CD14-positive monocyte (primary cell): ENCODE measurements around the gene PPFIBP1. TPM values are rescaled to one million over a fixed set of nuclear protein-coding genes. Genes with fewer than 3 reads are reported as not detected.
"Not testable (repeated sequence)": the region's sequence is repeated elsewhere in the genome, so short reads cannot be mapped to it uniquely, and the experiment has no call there.

Source experiments
- DNase-seq, 3 donors: peaks; one replicate each; pipeline ENCODE4 v3.0.0-alpha.2; 2011 to 2022
- H2AFZ ChIP-seq: 2 replicates; pipeline ENCODE4 v1.6.0; 2012; ENCODE audit warnings: mild to moderate bottlenecking, low read depth, low read length, inconsistent platforms; ENCODE audit not compliant: insufficient read depth, poor library complexity, severe bottlenecking
- H3K27ac ChIP-seq, 2 donors: 1 replicate in 1 of 2; 2 replicates in 1 of 2; pipeline ENCODE4 v1.5.1; 2012 to 2013; ENCODE audit warnings: low read length in 2 of 2, control low read depth in 1 of 2, inconsistent platforms in 1 of 2, low read depth in 1 of 2, mild to moderate bottlenecking in 1 of 2
- H3K27me3 ChIP-seq, 2 donors: one replicate each; pipeline versions ENCODE4 v1.6.0 to v1.6.1; 2011 to 2013; ENCODE audit warnings: low read length in 2 of 2; ENCODE audit not compliant: control insufficient read depth in 2 of 2, insufficient read depth in 2 of 2
- H3K36me3 ChIP-seq, 2 donors: replicated peaks in 1 of 2; 1 replicate in 1 of 2; 2 replicates in 1 of 2; pipeline versions ENCODE4 v1.5.1 to v1.6.1; 2012 to 2013; ENCODE audit warnings: low read length in 2 of 2, control low read depth in 1 of 2, inconsistent platforms in 1 of 2, mild to moderate bottlenecking in 1 of 2; ENCODE audit not compliant: insufficient read depth in 2 of 2, control insufficient read depth in 1 of 2
- H3K4me1 ChIP-seq, 2 donors: 1 replicate in 1 of 2; 2 replicates in 1 of 2; pipeline versions ENCODE4 v1.5.1 to v1.6.1; 2012 to 2013; ENCODE audit warnings: low read length in 2 of 2, control low read depth in 1 of 2, inconsistent platforms in 1 of 2, mild to moderate bottlenecking in 1 of 2, moderate library complexity in 1 of 2; ENCODE audit not compliant: insufficient read depth in 2 of 2, control insufficient read depth in 1 of 2
- H3K4me2 ChIP-seq: replicated peaks from 2 replicates; pipeline ENCODE3; 2012; ENCODE audit warnings: low read length, moderate library complexity, mild to moderate bottlenecking; ENCODE audit not compliant: poor library complexity, severe bottlenecking; ENCODE audit errors: extremely low read depth
- H3K4me3 ChIP-seq, 3 experiments: fragments of 200-600 bp in 1 of 3; sonication (generic) in 1 of 3; replicated peaks in 1 of 3; 1 replicate in 2 of 3; 2 replicates in 1 of 3; pipeline ENCODE4 v1.5.1; 2011 to 2013; ENCODE audit warnings: low read length in 3 of 3, mild to moderate bottlenecking in 3 of 3, control low read depth in 2 of 3, low read depth in 2 of 3, inconsistent platforms in 1 of 3, moderate library complexity in 1 of 3
- H3K79me2 ChIP-seq: 2 replicates; pipeline ENCODE4 v1.6.0; 2012; ENCODE audit warnings: mild to moderate bottlenecking, control low read depth, inconsistent platforms, low read length, moderate library complexity; ENCODE audit not compliant: insufficient read depth
- H3K9ac ChIP-seq: 2 replicates; pipeline ENCODE4 v1.6.0; 2017; ENCODE audit warnings: low read length, mild to moderate bottlenecking; ENCODE audit not compliant: insufficient read depth, poor library complexity, severe bottlenecking
- H3K9me3 ChIP-seq, 2 donors: replicated peaks in 1 of 2; 1 replicate in 1 of 2; 2 replicates in 1 of 2; pipeline versions ENCODE4 v1.5.1 to v1.6.1; 2012 to 2013; ENCODE audit warnings: low read length in 2 of 2, control low read depth in 1 of 2; ENCODE audit not compliant: control insufficient read depth in 1 of 2, insufficient read depth in 1 of 2
- H4K20me1 ChIP-seq: 2 replicates; pipeline ENCODE4 v1.6.0; 2012; ENCODE audit warnings: mild to moderate bottlenecking, low read length, control low read depth, moderate library complexity; ENCODE audit not compliant: insufficient read depth
- H3K27ac Mint-ChIP-seq, 7 donors: one replicate each; pipeline ENCODE4 v1.8.0; 2020; ENCODE audit warnings: mild to moderate bottlenecking in 7 of 7, mixed read lengths in 7 of 7, moderate library complexity in 6 of 7, inconsistent platforms in 2 of 7
- H3K27me3 Mint-ChIP-seq, 3 donors: one replicate each; pipeline ENCODE4 v1.8.0; 2021 to 2022; ENCODE audit warnings: low read depth in 3 of 3, mild to moderate bottlenecking in 3 of 3, mixed read lengths in 3 of 3, moderate library complexity in 3 of 3, inconsistent platforms in 1 of 3
- H3K36me3 Mint-ChIP-seq, 2 donors: one replicate each; pipeline ENCODE4 v1.8.0; 2020; ENCODE audit warnings: mixed read lengths in 2 of 2, inconsistent platforms in 1 of 2, mild to moderate bottlenecking in 1 of 2
- H3K4me1 Mint-ChIP-seq: one replicate; pipeline ENCODE4 v1.8.0; 2020; ENCODE audit warnings: mild to moderate bottlenecking, mixed read lengths
- H3K4me3 Mint-ChIP-seq, 2 donors: one replicate each; pipeline ENCODE4 v1.8.0; 2020; ENCODE audit warnings: mild to moderate bottlenecking in 2 of 2, mixed read lengths in 2 of 2, moderate library complexity in 1 of 2
- H3K9me3 Mint-ChIP-seq, 7 donors: one replicate each; pipeline ENCODE4 v1.8.0; 2020 to 2022; ENCODE audit warnings: mixed read lengths in 7 of 7, mild to moderate bottlenecking in 6 of 7, moderate library complexity in 6 of 7, inconsistent platforms in 2 of 7
- WGBS: methylation state at CpG from one replicate; pipeline ENCODE4 v1.1.5; 2013; ENCODE audit warnings: missing lambda C conversion rate; ENCODE audit not compliant: insufficient coverage; 5-methylcytosine and 5-hydroxymethylcytosine counted together
- intact Hi-C, 2 donors: fragments of 100-400 bp; cut with micrococcal nuclease; formaldehyde crosslinking; loops; one replicate each; pipeline versions ENCODE4 v1.15.0 to v1.15.1; 2023
- polyA plus RNA-seq, 3 donors: library from polyadenylated mRNA; depleted of rRNA in 1 of 3; unstranded in 2 of 3; stranded (reverse) in 1 of 3; fragments of 300-500 nt in 2 of 3; fragments of >200 nt in 1 of 3; fragmentation: Illumina TruSeq in 2 of 3; gene quantifications; 1 replicate in 2 of 3; 2 replicates in 1 of 3; pipeline ENCODE4 v1.2.3, GENCODE V29; 2012 to 2021
- TF ChIP-seq, protein P1 (sequence below): fragments of 200-600 bp; IDR thresholded peaks from one replicate; pipeline ENCODE4 v1.8.0; 2022; ENCODE audit warnings: antibody characterized with exemption, mild to moderate bottlenecking

Gene PPFIBP1
- polyA plus RNA-seq, 3 donors = 0.25 to 0.79 (median 0.53) TPM

DNA sequence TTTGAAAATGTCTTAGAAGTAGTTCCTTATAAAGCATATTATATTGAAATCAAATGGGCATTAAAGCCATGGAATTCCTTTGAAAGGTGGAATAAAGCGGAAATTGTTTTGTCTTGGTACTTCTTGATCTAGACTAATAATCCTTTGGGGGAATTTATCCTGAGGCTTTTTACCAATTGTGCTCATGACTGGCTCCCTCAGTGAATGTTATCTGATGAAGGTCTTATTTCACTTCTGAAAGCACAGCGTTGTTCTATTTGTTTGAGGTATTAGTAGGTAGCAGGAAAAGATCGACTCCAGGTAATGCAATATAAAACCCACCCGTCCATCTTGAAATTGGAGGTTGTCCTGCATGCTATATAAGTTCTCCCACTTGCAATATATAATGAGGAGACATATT lies 64.8 kb downstream of the PPFIBP1 start:
- Histone ChIP-seq H4K20me1 (no peaks in the 10 kb centered on the region), H3K9me3 (no peaks in the 10 kb centered on the region), H3K79me2 (no peaks in the 10 kb centered on the region), H3K4me3 (no peak overlapping the region), H3K9ac (no peak overlapping the region), H3K27ac (no peak overlapping the region), H3K4me2 (no peak overlapping the region), H2AFZ (no peak overlapping the region), H3K36me3 (no peaks in the 10 kb centered on the region), H3K27me3 (no peaks in the 10 kb centered on the region), H3K4me1 (peaks cover 0 to 13% of the 10 kb centered on the region in 2 donors)
- Mint-ChIP-seq H3K27me3 (peaks cover 0 to 1% (median 0%) of the 10 kb centered on the region in 3 donors), H3K36me3 (no peaks in the 10 kb centered on the region), H3K9me3 (peaks cover 0 to 1% (median 0%) of the 10 kb centered on the region in 7 donors), H3K4me1 (peaks cover 28% of the 10 kb centered on the region), H3K27ac (no peak overlapping the region), H3K4me3 (no peak overlapping the region)
- no peak for DNase-seq
- intact Hi-C loops = no loop called here
- TF ChIP-seq, protein P1, sequence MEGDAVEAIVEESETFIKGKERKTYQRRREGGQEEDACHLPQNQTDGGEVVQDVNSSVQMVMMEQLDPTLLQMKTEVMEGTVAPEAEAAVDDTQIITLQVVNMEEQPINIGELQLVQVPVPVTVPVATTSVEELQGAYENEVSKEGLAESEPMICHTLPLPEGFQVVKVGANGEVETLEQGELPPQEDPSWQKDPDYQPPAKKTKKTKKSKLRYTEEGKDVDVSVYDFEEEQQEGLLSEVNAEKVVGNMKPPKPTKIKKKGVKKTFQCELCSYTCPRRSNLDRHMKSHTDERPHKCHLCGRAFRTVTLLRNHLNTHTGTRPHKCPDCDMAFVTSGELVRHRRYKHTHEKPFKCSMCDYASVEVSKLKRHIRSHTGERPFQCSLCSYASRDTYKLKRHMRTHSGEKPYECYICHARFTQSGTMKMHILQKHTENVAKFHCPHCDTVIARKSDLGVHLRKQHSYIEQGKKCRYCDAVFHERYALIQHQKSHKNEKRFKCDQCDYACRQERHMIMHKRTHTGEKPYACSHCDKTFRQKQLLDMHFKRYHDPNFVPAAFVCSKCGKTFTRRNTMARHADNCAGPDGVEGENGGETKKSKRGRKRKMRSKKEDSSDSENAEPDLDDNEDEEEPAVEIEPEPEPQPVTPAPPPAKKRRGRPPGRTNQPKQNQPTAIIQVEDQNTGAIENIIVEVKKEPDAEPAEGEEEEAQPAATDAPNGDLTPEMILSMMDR = no peak
- WGBS = 100% methylated on average over 2 of the region's 4 CpGs

DNA sequence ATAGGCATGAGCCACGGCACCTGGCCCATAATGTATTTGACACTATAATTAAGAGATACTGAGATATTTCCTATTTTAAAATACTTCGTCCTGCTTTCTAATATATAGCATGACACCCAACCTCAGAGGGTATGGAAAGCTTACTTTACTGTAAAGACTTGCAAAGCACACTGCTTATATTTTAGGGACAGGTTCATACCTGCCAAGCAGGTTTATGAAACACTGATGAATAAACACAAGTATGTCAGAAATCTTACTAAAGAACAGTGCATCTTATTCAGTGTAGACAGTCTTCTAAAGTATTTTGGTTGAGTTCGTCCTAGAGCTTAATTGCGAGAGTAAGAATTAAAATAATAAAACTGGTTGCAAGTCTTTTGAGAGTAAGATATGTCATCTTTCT lies 65.4 kb downstream of the PPFIBP1 start:
- Histone ChIP-seq H3K79me2 (no peaks in the 10 kb centered on the region), H3K9ac (no peak overlapping the region), H3K27me3 (no peaks in the 10 kb centered on the region), H3K36me3 (no peaks in the 10 kb centered on the region), H4K20me1 (no peaks in the 10 kb centered on the region), H3K4me1 (peaks cover 0 to 13% of the 10 kb centered on the region in 2 donors), H3K9me3 (no peaks in the 10 kb centered on the region), H3K4me3 (no peak overlapping the region), H3K27ac (no peak overlapping the region), H3K4me2 (no peak overlapping the region), H2AFZ (no peak overlapping the region)
- TF ChIP-seq, protein P1 = no peak
- Mint-ChIP-seq H3K9me3 (peaks cover 0 to 1% (median 0%) of the 10 kb centered on the region in 7 donors), H3K27me3 (peaks cover 0 to 1% (median 0%) of the 10 kb centered on the region in 3 donors), H3K36me3 (no peaks in the 10 kb centered on the region), H3K4me3 (no peak overlapping the region), H3K4me1 (peaks cover 28% of the 10 kb centered on the region), H3K27ac (no peak overlapping the region)
- no peak for DNase-seq
- intact Hi-C loops = no loop called here
- WGBS = no CpG with 5 or more reads among the region's 4 CpGs

DNA sequence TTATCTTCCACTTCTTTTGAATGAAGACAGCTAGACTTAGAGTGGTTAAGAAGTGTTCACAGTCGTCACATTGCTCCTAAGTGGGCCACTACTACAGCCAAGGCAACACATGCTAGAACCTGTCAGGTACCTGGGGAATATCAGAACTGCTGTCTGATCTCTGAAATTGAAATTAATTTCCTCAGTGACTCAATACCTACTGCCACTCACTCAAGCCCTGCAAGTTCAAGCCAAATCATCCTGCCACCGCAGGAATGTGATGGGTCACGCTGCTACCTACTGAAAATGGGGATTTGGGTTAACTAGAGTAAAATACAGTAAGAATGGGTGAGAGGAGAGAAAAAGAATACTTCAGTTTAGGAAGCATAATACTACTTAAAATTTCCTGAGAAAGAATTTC lies 67.7 kb downstream of the PPFIBP1 start:
- WGBS = no CpG with 5 or more reads among the region's 3 CpGs
- intact Hi-C loops, H3K9me3 Mint-ChIP-seq: not testable (repeated sequence)

More for the DNA sequence above, 67.7 kb downstream of the PPFIBP1 start:
- peaks cover 21% of the 10 kb centered on the region for H3K4me1 Mint-ChIP-seq
- H3K36me3 Mint-ChIP-seq, H3K79me2 ChIP-seq, H3K4me1 ChIP-seq, H3K4me2 ChIP-seq, H4K20me1 ChIP-seq, H3K27me3 ChIP-seq, H3K36me3 ChIP-seq, H3K4me3 Mint-ChIP-seq, H3K9me3 ChIP-seq, H3K27me3 Mint-ChIP-seq, H3K9ac ChIP-seq, H3K4me3 ChIP-seq, H2AFZ ChIP-seq, H3K27ac ChIP-seq, DNase-seq, H3K27ac Mint-ChIP-seq: not testable (repeated sequence)
